GM21381 (cell line): ENCODE data around the gene CCL24.
"Not testable (repeated sequence)": the region's sequence is repeated elsewhere in the genome, so short reads cannot be mapped to it uniquely, and the experiment has no call there.

Source experiments
- ATAC-seq: cut with Tn5 transposase; IDR thresholded peaks from one replicate; pipeline ENCODE4 v1.9.1; 2021; ENCODE audit warnings: mild to moderate bottlenecking, moderate library complexity; ENCODE audit not compliant: unreplicated experiment

Gene CCL24

GRCh38 chr7:75820688-75821087 is 7.1 kb upstream of the CCL24 start:
- no peak for ATAC-seq

- ATAC-seq, result no peak
Observed at GRCh38 chr7:75819711-75820110, 6.1 kb upstream of the CCL24 start.

- ATAC-seq, result no peak
Observed at GRCh38 chr7:75818472-75818871, 4.9 kb upstream of the CCL24 start.

DNA sequence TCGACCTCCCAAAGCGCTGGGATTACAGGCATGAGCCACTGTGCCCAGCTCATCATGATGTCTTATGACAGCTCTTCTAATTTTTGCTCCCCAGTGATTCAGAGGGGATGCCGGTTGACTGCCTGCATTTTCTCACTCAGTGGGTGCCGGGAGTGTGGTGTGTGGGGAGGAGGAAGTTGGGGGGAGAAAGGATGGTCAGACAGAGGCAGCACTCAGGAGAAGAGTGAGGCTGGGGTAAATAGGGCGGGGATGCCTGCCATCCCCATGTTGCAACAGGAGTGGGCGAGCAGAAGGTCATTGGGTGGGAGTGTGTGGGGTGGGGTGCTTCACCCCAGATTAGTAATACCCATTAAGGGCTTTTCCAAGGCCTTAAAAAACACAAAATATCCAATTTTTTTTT is 3.5 kb upstream of the CCL24 start:
- ATAC-seq, result no peak

DNA sequence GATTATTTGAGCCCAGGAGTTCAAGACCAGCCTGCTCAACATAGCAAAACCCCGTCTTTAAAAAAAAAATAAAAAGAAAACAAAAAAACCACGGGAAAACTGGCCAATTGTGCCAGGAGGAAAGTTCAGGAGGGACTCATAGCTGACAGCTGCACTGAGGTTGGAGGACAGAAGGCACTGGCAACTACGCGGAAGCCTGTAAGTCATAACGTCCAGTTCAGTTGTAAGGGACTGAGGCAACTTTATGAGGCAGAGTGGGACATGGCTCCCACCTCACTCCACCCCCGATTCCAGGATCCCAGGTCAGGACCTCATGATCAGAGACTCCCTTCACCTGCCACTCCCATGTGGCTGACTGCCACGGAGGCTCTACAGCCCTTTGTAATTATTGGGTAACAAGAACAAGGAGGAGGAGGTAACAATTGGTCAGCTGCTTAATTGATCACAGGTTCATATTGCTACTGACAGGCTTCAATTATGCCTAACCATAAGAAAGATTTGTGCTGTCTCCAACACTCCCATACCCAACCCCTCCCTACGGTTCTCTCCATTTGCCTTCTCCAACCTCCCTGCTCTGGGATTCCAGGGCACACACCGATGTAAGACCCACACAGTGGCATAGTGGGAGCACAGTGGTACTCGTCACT is 1.9 kb upstream of the CCL24 start:
- ATAC-seq, result no peak

DNA sequence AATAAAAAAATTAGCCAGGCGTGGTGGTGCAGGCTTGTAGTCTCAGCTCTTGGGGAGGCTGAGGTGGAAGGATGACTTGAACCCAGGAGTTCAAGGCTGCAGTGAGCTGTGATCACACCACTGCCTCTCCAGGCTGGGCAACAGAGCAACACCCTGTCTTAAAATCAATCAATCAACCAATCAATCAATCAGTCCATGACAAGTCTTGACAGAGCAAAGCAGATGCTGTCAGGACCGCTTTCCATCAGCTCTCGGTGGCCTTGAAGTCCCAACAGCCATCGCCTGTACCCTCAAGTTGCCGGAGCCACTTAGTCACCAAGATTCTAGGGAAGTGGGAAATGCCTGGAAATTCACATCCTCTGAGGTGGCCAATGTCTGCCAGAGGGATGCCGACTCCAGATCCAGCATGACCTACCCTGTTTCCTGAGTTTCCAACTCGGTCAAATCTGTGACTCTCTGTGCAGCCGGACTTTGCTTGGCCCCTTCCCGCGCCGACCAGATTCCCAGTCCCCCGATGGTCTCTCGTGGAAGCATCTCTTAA is 871 bp upstream of the CCL24 start:
- ATAC-seq, result no peak

DNA sequence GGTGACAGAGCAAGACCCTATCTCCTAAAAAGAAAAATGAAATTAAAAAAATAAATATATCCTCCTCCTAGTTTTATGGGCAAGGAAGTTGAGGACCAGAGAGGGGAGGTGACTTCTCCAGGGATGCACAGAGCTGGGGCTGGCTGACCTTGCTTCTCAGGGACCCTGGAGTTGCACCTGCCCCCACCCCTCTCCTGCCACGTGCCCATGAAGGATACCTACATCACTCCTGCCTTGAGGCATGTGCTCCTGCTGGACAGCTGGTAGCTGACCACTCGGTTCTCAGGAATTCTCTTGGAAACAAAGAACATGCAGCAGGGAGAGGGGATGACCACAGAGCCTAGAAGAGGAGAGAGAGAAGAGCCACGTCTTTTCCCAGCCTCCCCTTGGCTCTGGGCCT is 522 bp downstream of the CCL24 start:
- no peak for ATAC-seq

DNA sequence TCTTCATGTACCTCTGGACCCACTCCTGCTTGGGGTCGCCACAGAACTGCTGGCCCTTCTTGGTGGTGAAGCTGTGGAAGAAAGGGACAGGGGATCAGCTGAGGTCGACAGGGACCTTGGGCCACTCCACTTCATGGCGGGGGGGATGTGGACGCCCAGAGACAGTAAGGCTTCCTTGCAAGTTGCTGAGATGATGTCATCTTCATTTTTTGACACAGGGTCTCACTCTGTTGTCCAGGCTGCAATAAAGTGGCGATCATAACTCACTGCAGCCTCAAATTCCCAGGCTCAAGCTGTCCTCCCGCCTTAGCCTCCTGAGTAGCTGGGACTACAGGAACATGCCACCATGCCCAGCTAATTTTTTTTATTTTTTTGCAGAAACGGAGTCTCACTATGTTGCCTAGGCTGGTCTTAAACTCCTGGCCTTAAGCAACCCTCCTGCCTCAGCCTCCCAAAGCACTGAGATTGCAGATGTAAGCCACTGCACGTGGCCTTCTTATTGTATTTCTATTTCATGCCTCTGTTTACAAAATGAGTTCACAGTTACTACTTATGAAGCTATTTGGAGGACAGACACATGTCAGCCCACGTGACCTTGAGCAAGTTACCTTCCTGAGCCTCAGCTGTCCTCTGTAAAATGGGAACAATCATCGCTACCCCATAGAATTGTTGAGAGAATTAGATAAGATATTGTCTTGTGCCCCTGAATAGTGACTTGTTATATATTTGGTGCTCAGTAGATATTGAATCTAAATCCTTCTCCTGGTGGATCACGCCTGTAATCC is 1.5 kb downstream of the CCL24 start:
- ATAC-seq, result no peak

GRCh38 chr7:75809396-75809795 is 4.2 kb downstream of the CCL24 start:
- no peak for ATAC-seq

GRCh38 chr7:75808106-75808505 is 5.5 kb downstream of the CCL24 start:
- no peak for ATAC-seq

- no peak for ATAC-seq
Observed at GRCh38 chr7:75807452-75807851, 6.2 kb downstream of the CCL24 start.

DNA sequence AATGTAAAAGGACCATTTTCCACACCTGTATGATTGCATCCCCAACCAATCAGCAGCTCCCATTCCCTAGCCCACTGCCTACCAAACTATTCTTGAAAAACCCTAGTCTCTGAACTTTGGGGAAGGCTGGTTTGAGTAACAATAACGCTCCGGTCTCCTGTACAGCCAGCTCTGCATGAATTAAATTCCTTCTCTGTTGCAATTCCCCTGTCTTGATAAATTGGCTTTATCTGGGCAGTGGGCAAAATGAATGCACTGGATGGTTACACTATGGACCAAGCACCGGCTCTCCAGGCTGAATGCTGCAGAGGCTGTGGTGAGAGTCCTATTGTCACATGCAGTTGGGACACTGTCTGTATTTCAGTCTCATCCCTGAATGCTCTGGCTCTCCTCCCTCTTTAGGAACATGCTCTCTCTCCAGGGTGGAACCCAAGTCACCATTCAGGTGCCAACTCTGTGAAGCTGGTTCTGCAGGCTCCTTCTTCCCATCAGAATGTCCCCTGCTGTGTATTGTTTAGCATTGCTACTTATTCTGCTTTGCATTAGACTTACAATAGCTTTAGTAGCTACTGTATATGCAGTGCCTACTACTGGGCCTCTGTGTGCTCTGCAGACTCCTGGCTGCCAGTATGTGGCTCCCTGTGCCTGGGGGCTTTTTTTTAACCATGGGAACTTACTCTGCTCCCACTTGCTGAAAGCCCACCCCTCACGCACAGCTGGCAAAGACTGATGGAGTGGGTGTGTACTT is 6.9 kb downstream of the CCL24 start:
- ATAC-seq, result no peak

- ATAC-seq, result no peak
Observed at GRCh38 chr7:75804705-75805104, 8.9 kb downstream of the CCL24 start.

DNA sequence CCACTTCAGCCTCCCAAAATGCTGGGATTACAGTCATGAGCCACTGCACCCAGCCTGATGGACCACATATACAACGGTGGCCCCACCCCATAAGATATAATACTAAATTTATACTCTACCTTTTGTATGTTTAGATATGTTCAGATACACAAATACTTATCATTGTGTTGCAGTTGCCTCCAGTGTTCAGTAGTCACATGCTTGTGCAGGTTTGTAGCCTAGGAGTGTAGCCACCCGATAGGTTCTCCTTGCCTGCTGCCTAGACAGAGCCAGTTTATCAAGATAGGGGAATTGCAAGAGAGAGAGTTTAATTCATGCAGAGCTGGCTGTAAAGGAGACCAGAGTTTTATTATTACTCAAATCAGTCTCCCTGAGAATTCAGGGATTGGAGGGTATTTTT is 9.6 kb downstream of the CCL24 start:
- ATAC-seq, result no peak

GRCh38 chr7:75802552-75802821 is 11.1 kb downstream of the CCL24 start:
- no peak for ATAC-seq

- no peak for ATAC-seq
Observed at GRCh38 chr7:75798770-75799169, 14.8 kb downstream of the CCL24 start.

GRCh38 chr7:75796420-75796819 is 17.2 kb downstream of the CCL24 start:
- ATAC-seq, result no peak

- ATAC-seq, result no peak
Observed at GRCh38 chr7:75795831-75796285, 17.7 kb downstream of the CCL24 start.

DNA sequence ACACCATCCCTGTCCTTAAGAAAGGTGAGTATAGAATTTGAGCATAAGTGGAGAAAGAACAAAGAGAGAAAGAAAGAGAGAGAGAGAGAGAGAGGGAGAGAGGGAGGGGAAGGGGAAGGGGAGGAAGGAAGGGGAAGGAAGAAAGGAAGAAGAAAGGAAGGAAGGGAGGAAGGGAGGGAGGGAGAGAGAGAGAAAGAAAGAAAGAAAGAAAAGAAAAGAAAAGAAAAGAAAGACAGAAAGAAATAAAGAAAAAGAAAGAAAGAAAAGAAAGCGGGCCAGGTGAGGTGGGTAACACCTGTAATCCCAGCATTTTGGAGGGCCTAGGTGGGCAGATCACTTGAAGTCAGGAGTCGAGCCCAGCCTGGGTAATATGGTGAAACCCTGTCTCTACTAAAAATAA is 19.9 kb downstream of the CCL24 start:
- ATAC-seq, result no peak

DNA sequence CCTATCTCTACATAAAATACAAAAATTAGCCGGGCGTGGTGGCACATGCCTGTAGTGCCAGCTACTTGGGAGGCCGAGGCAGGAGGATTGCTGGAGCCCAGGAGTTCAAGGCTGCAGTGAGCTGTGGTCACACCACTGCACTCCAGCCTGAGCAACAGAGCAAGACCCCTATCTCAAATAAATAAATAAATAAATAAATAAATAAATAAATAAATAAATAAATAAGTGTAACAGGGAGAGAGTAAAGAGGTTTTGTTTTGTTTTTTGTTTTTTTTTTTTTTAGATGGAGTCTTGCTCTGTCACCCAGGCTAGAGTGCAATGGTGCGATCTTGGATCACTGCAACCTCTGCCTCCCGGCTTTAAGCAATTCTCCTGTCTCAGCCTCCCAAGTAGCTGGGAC is 21.0 kb downstream of the CCL24 start:
- ATAC-seq, result not testable (repeated sequence)

GRCh38 chr7:75789361-75789924 is 24.2 kb downstream of the CCL24 start:
- no peak for ATAC-seq
